Measurements from ENCODE around the gene RGS4. TPM values are rescaled to one million over a fixed set of nuclear protein-coding genes. Genes with fewer than 3 reads are reported as not detected.

The RGS4 gene
- 2.1 TPM for total RNA-seq
- long read RNA-seq, partial matches to known transcripts, result 0 of 1 reads
- long read RNA-seq, other reads (novel, unspliced or antisense), result 1 of 1 reads

DNA sequence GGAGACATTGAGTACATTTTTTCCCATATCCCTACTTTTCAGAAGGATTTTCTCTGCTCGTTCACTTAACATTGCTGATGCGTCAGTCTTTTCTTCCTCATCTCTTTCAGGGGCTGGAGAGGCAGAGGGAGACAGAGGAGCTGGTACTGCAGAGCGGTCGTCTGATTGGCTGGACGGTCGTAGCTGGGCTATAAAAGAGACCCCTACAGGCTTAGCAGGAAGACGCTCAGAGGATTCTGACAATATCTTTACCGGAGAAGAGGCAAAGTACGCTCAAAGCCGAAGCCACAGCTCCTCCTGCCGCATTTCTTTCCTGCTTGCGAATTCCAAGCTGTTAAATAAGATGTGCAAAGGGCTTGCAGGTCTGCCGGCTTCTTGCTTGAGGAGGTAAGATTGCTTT, at the start of gene RGS4:
TSS of gene RGS4 (plus strand) at position 220 of the 400 bp plus-strand sequence. CDS start at position 344, 124 bp downstream.
- DNase-seq (ENCODE audit: low spot score), result no peak

- no peak for DNase-seq (ENCODE audit: low spot score)
Observed at GRCh38 chr1:163022129-163022528, 47.0 kb upstream of the RGS4 start.

- DNase-seq (ENCODE audit: low spot score), result no peak
Observed at GRCh38 chr1:163027610-163028009, 41.6 kb upstream of the RGS4 start.

- no peak for DNase-seq (ENCODE audit: low spot score)
Observed at GRCh38 chr1:163029901-163030300, 39.3 kb upstream of the RGS4 start.

DNA sequence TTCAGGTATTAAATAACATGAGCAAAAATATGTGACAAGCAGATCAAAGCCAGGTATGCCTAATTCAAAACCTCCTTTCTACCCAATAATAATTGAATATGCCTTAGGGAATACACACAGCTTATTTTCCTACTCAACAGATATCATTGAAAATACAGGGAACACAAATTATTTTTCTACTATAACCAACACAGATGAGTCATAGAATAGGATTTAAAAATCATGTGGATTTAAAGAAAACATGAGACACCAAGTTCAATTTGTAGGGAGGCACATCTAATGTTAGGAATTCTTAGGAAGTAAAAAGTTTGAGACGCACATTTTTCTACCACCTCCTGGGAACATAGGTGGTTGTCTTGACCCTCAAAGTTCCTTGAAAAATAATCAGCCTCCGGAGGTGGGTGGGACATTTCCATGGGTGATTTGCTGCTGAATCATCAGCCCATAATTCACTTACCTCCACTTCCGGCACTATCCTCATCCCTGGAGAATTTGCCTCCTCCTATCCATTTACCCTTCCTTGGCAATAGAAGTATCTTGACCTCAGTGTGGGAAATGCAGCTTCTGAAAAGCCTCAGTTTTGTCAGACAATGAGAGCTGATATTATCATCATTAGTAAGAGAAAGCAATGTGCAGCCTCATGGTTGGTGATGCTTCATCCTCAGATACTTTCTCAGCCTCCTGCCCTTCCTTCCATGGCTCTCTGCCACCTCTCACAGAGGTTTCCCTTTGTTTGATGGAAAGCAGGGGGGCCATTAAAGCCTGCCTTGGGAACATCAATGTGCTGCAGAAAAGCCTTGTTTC, 33.5 kb upstream of the RGS4 start:
- no peak for DNase-seq (ENCODE audit: low spot score)

GRCh38 chr1:163036671-163037070, 32.5 kb upstream of the RGS4 start:
- DNase-seq (ENCODE audit: low spot score), result no peak

GRCh38 chr1:163038928-163039706, 30.0 kb upstream of the RGS4 start:
- DNase-seq (ENCODE audit: low spot score), result no peak

- no peak for DNase-seq (ENCODE audit: low spot score)
Observed at GRCh38 chr1:163039707-163040093, 29.5 kb upstream of the RGS4 start.

DNA sequence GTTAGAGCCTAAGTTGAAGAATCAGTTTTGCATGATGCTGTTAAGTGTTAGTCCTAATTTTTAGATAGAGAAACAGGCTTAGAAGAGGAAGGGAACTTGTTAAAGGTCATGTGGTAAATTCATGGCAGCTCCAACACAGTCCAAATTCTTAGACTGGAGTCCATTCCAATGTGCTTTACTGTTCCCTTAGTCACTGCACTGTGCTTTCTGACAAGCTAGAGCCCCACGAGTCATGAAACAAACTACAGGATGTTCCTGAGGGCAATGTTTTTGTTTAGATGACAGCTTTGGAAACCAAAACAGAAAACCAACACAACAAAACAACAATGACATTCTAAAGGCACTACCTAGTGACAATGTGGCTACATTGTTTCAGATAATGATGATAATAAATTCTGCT, 23.1 kb upstream of the RGS4 start:
- no peak for DNase-seq (ENCODE audit: low spot score)

DNA sequence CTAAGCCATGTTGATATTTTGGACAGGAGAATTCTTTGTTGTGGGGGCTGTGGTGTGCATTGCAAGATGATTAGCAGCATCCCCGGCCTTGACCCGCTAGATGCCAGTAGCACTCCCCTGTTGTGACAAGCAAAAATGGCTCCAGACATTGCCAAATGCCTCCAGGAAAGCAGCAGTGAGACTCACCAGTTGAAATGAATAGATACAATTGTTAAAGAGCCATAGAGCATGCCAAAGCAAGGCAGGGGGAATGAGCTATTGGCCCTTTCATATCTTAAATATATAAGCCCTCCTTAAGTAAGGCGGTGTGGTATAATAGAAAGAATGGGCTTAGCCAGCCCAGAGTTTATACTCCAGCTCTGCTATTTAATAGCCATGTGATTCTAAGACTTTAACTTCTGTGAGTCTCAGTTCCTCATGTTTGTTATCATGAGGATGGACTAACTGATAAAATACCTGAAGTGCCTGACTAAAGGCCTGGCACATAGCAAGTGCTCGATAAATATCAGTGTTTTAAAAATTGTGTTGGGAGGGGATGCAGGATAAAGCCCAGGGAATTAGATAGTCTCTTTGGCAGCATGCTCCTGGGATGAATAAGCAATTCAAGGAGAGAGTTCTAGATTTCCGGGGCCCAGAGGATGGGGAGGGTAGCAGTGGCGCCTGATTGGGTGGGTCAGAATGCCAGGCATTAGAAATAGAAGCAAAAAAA, 21.1 kb upstream of the RGS4 start:
- DNase-seq (ENCODE audit: low spot score), result no peak

DNA sequence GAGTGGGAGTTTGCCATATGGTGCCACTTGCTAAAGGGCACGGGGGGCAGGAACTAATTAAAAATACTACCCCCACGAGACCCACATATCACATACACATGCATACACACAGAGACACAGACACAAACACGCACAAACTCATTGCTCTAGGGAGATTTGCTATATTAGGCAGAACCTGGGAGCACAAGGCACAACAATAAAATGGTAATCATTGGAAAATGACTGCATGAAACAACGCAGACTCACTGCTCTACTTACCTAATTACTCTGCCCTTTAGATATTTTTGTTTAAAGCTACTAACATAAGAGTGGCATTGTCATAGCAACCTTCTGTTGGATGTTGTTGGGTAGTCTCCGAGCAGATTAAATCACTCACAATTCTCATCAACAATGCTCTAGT, 20.3 kb upstream of the RGS4 start:
- no peak for DNase-seq (ENCODE audit: low spot score)

GRCh38 chr1:163049296-163049695, 19.9 kb upstream of the RGS4 start:
- no peak for DNase-seq (ENCODE audit: low spot score)

GRCh38 chr1:163050496-163050895, 18.7 kb upstream of the RGS4 start:
- no peak for DNase-seq (ENCODE audit: low spot score)

GRCh38 chr1:163054181-163054591, 15.0 kb upstream of the RGS4 start:
- DNase-seq (ENCODE audit: low spot score), result no peak

GRCh38 chr1:163055005-163055404, 14.2 kb upstream of the RGS4 start:
- no peak for DNase-seq (ENCODE audit: low spot score)

DNA sequence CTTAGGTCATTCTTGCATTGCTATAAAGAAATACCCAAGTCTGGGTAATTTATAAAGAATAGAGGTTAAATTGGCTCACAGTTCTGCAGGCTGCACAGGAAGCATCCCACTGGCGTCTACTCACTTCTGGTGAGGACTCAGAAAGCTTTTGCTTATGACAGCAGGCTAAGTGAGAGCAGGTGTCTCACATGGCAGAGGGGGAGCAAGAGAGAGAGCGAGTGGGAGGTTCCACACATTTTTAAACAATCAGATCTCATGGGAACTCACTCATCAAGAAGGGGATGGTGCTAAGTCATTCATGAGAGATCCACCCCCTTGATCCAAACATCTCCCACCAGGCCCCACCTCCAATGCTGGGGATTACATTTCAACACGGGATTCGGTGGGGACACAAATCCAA, 13.6 kb upstream of the RGS4 start:
- no peak for DNase-seq (ENCODE audit: low spot score)

- DNase-seq (ENCODE audit: low spot score), result no peak
Observed at GRCh38 chr1:163056831-163057230, 12.3 kb upstream of the RGS4 start.

DNA sequence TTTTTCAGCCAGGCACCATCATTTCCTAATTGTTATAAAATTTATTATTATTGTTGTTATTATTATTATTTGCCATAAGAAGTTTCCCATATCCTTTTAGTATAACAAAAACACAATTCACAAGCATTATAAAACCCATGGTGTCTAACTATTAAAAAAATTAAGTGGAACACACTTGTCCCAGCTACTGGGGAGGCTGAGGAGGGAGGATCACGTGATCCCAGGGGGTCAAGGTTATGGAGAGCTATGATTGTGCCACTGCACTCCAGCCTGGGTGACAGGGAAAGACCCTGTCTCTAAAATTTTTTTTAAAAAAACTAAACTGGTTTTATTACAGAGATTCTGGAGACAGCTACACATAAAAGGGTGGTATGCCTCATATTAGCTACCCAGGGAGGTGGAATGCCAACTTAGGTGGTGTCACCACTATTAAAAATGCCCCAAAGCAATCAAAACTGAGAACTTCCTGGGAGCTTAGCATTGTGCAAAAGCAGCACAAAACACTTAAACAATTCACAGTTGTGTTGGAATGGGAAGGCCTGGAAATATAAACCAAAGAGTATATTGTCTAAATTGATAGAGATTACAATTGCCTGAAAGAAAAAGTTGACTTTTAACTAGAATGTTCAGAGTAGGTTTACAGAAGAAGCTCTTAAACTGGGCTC, 8.7 kb upstream of the RGS4 start:
- DNase-seq (ENCODE audit: low spot score), result no peak

- no peak for DNase-seq (ENCODE audit: low spot score)
Observed at GRCh38 chr1:163063143-163063542, 6.0 kb upstream of the RGS4 start.

DNA sequence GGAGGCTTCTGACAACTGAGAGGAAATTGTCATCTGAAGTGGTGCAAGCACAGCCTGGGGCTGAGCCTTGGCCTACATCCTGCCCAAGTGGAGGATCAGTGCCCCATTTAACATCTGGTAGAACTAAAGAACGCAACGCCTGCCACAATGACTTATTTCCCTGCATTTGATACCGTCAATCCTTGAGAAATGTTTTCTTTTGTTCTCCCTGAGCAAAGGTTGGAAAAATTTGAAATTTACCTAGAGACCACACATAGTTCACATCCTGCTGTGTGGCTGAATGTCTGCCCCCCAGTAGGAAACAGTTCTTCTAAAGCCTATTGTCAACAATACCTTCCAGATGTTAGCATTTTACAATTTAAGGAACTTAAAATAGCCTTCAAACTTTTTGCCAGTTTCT, 5.6 kb upstream of the RGS4 start:
- DNase-seq (ENCODE audit: low spot score), result no peak

GRCh38 chr1:163066168-163066567, 3.0 kb upstream of the RGS4 start:
- DNase-seq (ENCODE audit: low spot score), result no peak
